UCSD-AML1 (cell line): ENCODE results near the gene OR52J3.

Source experiments
- DNase-seq: peaks from one replicate; lab custom pipeline; 2025; ENCODE audit not compliant: unreplicated experiment; lab: John Stamatoyannopoulos, UW

Gene OR52J3

GRCh38 chr11:5092821-5093585, 46.7 kb downstream of the OR52J3 start:
- no peak for DNase-seq

GRCh38 chr11:5096011-5096410, 49.7 kb downstream of the OR52J3 start:
- no peak for DNase-seq
